Measurements from ENCODE around the gene MAP3K2.
"Not testable (repeated sequence)": the region's sequence is repeated elsewhere in the genome, so short reads cannot be mapped to it uniquely, and the experiment has no call there.

The MAP3K2 gene

GRCh38 chr2:127379712-127380355, 7.9 kb downstream of the MAP3K2 start:
- no peak for DNase-seq (ENCODE audit: low spot score)

DNA sequence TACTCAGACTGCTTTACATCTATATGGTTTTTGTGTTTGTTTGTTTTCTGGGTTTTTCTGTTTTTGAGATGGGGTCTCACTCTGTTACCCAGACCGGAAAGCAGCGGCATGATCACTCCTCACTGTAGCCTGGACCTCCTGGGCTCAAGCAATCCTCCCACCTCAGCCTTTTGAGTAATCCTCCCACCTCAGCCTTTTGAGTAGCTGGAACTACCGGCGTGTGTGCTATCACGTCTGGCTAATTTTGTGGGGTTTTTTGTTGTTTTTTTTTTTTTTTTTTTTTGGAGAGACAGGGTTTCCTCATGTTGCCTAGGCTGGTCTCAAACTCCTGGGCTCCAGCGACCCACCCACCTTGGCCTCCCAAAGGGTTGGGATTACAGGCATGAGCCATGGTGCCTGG, 9.1 kb downstream of the MAP3K2 start:
- no peak for DNase-seq (ENCODE audit: low spot score)

GRCh38 chr2:127377262-127377661, 10.5 kb downstream of the MAP3K2 start:
- no peak for DNase-seq (ENCODE audit: low spot score)

- DNase-seq (ENCODE audit: low spot score): no peak
Measured at GRCh38 chr2:127376257-127376656, 11.5 kb downstream of the MAP3K2 start.

- no peak for DNase-seq (ENCODE audit: low spot score)
Measured at GRCh38 chr2:127373362-127374083, 14.3 kb downstream of the MAP3K2 start.

GRCh38 chr2:127371037-127371436, 16.7 kb downstream of the MAP3K2 start:
- no peak for DNase-seq (ENCODE audit: low spot score)

DNA sequence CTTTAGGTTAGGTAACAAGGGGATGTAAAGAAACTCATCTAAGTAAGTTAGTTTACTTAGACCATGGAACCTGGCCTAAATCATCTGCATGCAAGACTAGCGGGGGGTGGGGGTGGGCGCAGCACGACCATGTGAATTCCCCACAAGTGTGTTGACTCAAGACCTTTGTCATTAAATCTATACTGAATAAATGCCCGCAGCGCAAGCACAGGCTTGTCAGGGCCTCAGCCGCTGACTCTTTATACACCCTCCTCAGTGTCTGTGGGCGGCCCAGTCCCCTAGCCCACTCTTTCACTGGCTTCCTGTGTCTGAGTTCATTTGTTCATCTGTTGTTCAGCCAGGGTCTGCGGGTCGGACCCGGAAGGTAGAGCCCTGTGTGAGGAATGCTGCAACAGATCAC, 17.8 kb downstream of the MAP3K2 start:
- DNase-seq (ENCODE audit: low spot score): no peak

DNA sequence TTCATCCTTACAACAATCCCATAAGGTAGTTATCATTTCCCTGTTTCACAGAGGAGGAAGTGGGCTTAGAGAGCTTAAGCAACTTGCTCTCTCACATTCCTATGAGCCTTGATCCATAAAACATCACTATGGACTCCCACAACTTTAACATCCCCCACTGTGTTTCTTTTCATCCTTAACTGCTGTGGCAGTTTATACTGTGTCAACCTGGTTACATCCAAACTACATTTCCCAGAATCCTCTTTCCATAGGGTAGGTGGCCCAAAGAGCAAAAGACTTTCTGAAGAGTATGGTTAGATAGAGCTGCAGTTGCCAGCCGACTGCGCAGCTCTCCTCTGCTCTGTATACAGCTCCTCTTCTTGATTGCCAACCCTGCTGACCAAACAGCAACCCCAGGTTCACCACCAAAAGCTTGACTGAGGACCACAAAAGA, 22.5 kb downstream of the MAP3K2 start:
- no peak for DNase-seq (ENCODE audit: low spot score)

DNA sequence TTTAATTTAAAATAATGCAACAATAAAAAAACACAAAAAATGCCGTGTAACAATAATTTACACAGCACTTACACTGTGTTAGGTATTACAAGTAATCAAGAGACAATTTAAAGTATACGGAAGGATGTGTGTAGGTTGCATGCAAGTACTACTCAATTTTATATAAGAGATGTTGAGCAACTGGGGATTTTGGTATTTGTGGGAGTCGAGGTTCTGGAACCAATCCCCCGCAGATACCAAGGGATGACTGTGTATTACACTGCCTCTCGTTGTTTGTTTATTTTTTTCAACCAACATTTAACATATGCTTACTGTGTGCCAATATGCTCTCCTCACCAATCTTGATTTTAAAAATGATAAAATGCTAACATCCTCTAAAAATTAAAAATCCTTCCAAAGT, 24.8 kb downstream of the MAP3K2 start:
- no peak for DNase-seq (ENCODE audit: low spot score)

DNA sequence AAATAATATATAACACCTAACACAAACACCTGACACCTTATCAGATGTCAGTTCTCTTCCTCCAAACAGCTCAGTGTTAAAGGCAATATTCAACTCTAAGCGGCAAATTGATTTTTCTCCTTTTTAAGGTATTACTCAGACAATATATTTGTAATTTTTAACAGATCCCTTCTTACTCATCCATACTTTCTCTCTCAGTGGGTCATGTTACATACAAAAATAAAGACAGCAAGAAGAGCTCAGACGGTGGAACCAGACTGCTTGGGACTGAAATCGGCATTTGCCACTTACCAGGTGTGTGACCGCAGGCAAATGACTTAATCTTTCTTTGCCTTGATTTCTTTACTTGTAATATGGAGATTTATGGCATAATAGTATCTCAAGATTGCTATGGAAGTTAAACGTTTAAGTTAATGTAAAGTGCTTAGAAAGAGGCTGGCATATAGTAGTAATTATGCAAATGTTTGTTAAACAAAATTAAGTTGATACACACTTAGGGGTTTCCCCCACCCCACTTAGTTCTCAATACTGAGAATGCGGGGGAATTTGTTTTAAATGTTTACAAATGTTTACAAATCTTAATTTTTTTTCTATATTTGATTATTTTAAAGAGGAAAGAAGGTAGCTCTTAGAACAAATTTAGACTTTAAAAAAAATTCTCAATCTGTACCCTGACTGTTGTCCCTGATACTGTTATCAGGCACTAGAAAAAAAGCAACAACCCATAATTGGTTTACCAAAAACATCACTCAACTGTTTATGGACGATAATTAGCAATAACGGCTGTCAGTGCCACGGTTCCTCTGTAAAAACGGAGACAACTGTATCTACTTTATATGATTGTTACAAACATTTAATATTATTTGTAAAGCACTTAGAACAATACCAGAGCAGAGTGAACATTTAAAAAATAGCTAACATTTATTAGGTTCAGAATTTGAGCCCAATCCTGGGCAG, 25.6 kb downstream of the MAP3K2 start:
- DNase-seq (ENCODE audit: low spot score): no peak

DNA sequence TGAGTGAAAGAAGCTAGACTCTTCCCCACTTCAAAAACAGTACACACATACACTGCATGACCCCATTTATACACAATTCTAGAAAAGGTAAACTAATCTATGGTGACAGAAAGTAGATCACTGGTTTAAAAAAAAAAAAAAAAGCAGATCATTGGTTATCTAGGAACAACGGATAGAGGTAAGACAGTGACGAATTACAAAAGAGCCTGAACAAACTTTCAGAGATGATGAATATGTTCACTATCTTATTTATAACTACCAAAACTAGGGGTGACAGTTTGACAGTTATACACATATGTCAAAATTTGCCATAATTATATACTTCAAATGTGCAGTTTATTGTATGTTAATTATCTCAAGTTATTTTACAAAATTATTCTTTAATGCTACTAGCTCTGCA, 27.5 kb downstream of the MAP3K2 start:
- no peak for DNase-seq (ENCODE audit: low spot score)

DNA sequence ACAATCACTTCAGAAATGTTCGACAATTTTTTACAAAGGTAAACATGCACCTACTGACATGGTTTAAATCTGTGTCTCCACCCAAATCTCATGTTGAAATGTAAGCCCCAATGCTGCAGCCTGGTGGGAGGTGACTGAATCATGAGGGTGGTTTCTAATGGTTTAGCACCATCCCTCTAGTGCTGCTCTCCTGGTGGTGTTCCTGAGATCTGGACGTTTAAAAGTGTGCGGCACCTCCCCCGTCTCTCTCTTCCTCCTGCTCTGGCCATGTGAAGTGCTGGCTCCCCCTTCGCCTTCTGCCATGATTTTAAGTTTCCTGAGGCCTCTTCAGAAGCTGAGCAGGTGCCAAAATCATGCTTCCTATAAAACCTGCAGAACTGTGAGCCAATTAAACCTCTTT, 28.3 kb downstream of the MAP3K2 start:
- no peak for DNase-seq (ENCODE audit: low spot score)

- no peak for DNase-seq (ENCODE audit: low spot score)
Measured at GRCh38 chr2:127358971-127359370, 28.8 kb downstream of the MAP3K2 start.

DNA sequence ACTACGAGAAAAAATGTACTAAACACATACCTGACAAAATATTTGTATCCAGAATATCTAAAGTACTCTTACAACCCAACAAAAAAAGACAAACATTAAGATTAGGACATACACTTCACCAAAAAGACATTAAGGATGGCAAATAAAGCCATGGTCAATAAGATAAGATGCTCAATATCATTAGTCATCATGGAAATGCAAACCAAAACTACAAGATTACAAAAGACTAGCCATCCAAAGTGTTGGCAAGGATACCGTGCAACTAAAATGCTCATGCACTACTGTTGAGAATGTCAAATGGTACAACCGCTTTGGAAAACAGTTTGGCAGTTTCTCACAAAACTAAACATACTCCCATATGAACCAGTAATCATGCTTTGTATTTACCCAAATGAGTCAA, 29.7 kb downstream of the MAP3K2 start:
- no peak for DNase-seq (ENCODE audit: low spot score)

DNA sequence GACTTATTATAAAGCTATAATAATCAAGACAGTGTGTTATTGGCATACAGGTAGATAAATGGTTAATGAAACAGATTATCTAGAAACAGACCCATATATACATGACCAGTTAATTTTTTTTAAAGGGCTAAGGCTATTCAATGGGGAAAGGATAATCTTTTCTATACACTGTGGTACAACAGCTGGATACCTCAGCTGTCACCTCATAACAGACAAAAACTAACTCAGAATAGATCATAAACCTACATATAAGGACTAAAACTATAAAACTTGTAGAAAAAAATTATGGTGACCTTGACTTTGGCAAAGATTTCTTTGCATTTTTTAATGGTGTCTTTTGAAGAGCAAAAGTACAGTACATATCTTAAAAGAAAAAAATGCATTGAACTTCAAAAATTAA, 30.2 kb downstream of the MAP3K2 start:
- no peak for DNase-seq (ENCODE audit: low spot score)

DNA sequence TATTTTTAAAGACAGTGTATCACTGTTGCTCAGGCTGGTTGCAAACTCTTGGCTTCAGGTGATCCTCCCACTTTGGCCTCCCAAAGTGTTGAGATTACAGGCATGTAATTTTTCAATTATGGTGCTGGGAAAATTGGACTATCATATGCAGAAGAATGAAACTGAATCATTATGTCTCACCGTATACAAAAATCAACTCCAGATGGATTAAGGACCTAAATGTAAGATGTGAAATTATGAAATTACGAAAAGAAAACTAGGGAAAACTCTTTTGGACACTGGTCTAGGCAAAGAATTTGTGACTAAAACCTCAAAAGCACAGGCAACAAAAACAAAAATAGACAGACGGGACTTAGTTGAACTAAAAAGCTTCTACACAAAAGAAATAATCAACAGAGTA, 31.2 kb downstream of the MAP3K2 start:
- no peak for DNase-seq (ENCODE audit: low spot score)

DNA sequence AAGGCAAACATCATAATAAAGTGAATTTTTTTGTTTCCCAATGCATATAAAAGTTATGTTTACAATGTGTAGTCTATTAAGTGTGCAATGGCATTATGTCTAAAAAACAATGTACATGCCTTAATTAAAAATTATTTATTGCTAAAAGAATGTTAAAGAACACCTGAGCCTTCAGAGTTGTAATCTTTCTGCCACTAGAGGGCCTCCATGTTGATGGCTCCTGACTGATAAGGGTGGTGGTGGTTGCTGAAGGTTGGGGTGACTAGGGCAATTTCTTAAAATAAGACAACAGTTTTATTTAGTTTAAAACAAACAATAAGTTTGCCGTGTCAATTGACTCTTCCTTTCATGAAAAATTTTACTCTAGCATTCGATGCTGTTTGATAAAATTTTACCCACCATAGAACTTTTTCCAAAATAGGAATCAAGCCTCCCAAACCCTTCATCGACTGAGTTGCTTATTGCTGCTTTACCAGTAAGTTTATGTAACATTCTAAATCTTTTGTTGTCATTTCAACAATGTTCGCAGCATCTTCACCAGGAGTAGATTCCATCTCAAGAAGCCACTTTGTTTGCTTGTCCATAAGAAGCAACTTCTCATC, 32.3 kb downstream of the MAP3K2 start:
- DNase-seq (ENCODE audit: low spot score): no peak

DNA sequence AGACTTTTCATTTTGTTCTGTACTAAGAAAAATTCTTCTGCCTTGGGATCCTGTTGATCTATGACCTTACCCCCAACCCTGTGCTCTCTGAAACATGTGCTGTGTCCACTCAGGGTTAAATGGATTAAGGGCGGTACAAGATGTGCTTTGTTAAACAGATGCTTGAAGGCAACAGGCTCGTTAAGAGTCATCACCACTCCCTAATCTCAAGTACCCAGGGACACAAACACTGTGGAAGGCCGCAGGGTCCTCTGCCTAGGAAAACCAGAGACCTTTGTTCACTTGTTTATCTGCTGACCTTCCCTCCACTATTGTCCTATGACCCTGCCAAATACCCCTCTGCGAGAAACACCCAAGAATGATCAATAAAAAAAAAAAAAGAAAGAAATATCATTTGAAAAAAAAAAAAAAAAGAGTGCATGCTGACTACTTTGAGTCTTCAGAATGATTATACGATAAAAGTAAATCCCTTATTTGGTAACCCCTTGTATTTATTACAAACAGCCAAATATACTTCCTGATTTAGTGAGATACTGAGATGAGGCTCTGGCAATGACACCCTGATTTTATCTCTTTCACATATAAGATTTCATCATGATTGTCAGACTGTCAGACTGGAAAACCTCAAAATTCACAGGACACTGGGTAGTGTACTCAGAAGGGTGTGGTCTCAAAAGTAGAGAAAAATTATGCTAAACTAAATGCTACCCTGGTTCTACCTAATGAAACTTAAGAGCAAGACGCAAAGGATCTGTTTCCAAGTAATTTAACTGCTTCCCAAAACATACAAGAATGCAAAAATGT, 33.7 kb downstream of the MAP3K2 start:
- DNase-seq (ENCODE audit: low spot score): not testable (repeated sequence)

DNA sequence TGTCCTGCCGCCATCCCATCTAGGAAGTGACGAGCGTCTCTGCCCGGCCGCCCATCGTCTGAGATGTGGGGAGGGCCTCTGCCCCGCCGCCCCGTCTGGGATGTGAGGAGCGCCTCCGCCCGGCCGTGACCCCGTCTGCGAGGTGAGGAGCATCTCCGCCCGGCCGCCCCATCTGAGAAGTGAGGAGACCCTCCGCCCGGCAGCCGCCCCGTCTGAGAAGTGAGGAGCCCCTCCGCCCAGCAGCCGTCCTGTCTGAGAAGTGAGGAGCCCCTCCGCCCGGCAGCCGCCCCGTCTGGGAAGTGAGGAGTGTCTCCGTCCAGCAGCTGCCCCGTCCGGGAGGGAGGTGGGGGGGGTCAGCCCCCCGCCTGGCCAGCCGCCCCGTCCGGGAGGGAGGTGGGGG, 34.6 kb downstream of the MAP3K2 start:
- DNase-seq (ENCODE audit: low spot score): not testable (repeated sequence)

GRCh38 chr2:127351603-127352002, 36.2 kb downstream of the MAP3K2 start:
- DNase-seq (ENCODE audit: low spot score): no peak

DNA sequence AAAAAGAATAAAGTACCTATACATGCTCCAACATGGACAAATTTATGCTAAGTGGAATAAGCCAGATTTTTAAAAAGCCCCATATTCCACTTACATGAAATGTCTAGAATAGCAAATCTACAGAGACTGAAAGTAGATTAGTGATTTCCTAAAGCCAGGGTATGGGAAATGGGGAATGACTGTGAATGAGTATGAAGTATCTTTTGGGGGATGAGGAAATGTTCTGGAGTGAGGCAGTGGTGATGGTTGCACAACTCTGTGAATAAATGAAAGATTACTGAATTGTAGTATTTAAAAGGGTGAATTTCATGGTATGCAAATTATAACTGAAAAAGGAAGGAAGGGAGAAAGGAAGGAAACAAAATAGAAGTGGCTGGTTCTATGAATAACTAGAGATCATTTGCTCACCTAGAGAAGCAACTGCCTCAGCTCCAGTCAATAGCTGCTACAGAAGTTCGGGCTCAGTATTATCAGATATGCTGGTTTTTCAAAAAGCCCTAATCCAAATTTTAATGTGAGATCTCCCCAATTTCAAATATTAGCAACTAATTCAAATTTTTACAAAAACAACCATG, 39.3 kb downstream of the MAP3K2 start:
- no peak for DNase-seq (ENCODE audit: low spot score)

Data from left forelimb (tissue), 1 donor.